Activated CD4-positive, CD25-positive, alpha-beta regulatory T cell treated with anti-CD3 and anti-CD28 coated beads, Interleukin-2, amount 50 U/mL, for 72 hours (primary cell): ENCODE results near the gene POLR2C.
"Not testable (repeated sequence)": the region's sequence is repeated elsewhere in the genome, so short reads cannot be mapped to it uniquely, and the experiment has no call there.

Source experiments
- DNase-seq: peaks from one replicate; pipeline ENCODE4 v3.0.0; 2021

Gene POLR2C

DNA sequence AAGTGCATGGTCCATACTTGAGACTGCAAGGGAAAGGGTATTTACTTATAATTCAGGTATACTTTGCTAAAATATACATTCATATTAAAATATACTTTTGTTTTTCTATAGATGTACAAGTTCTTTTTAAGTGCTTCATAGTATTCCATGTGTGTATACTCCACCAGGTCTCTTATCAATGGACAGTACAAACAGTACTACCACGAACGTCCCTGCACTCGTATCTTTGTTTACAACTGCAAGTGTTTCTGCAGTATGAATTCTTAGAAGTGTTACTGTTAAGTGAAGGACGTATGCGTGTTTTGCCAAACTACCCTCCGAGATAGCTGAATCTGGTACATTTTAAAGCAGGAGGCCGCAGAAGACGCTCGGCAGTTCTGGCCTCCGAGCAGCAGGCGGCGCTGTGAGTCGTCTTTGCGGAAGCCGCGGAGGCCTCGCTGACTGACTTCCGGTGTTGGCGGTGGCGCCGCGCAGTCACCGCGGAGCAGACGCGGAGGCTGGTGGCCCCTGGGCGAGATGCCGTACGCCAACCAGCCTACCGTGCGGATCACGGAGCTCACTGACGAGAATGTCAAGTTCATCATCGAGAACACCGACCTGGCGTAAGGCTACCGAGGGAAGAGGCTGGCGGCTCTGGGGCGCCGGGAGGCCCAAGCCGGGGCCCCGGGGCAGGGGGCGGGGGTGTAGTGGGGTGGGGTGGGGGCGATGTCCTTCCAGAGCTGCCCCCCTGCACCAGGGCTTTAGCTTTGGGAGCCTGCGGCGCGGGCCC is at the start of gene POLR2C:
TSS of gene POLR2C (plus strand) at position 471 of the 769 bp plus-strand sequence. CDS start at position 517, 46 bp downstream.
- peak; percentile 96 for DNase-seq

DNA sequence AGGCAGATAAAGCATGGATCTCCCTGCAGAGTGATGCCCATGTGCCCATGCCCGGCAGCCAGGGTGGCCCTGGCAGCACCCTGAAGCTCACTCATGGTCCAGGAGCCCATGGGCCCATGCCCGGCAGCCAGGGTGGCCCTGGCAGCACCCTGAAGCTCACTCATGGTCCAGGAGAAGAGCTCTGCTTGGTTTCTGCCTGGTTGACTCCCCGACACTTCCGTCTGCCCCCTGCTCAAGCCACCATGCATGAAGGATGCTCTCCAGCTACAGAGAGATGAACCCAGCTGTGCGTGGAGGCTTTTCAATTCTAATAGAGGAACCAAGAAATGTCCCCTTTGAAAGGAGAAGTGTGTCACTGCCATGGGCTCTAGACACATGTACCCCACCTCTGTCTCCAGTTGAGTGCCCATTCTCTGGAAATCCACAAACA is 49.2 kb upstream of the POLR2C start:
- DNase-seq = no peak

GRCh38 chr16:57413733-57414132 is 48.7 kb upstream of the POLR2C start:
- no peak for DNase-seq

- no peak for DNase-seq
These were observed 46.4 kb upstream of the POLR2C start for GRCh38 chr16:57416084-57416483.

DNA sequence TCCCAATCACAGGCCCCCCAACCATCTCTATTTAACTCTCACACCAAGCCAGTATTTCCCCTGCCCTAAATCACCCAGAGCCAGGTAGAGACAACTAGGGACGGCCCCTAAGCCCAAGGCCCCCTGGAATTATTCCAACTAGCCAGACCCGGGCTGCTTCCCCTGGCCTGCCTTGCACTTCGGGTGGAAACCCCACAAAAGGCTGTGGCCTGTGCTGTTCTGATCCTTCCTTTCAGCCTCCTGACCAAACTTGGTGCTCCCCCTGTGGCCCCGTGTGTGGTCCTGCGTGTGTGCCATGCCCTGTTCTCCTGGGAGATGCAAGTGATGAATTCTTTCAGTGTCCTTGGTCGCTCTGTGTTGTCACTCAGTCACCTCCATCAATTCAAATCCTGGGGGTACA is 43.0 kb upstream of the POLR2C start:
- DNase-seq = no peak

- DNase-seq = no peak
These were observed 40.2 kb upstream of the POLR2C start for GRCh38 chr16:57422026-57422944.

- no peak for DNase-seq
These were observed 39.3 kb upstream of the POLR2C start for GRCh38 chr16:57423152-57423551.

- no peak for DNase-seq
These were observed 37.9 kb upstream of the POLR2C start for GRCh38 chr16:57424583-57424982.

GRCh38 chr16:57426356-57426755 is 36.1 kb upstream of the POLR2C start:
- DNase-seq = no peak

GRCh38 chr16:57427307-57427706 is 35.2 kb upstream of the POLR2C start:
- no peak for DNase-seq

- no peak for DNase-seq
These were observed 34.7 kb upstream of the POLR2C start for GRCh38 chr16:57427824-57428223.

DNA sequence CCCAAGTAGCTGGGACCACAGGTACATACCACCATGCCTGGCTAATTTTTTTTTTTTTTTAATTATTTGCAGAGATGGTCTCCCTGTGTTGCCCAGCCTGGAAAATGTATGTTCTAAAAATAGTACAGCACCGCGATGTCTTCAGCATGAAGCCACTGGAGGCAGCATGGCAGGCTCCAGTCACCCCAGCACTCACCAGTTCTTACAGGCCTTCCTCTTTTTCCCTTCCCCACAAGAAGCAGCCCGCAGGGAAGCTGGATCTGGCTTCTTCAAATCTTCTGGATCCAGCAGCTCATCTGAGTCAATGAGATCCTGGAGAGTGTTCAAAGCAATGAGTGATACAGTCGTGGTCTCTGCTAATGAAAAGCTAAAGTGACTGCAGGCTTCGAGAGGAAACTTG is 31.5 kb upstream of the POLR2C start:
- DNase-seq = no peak

DNA sequence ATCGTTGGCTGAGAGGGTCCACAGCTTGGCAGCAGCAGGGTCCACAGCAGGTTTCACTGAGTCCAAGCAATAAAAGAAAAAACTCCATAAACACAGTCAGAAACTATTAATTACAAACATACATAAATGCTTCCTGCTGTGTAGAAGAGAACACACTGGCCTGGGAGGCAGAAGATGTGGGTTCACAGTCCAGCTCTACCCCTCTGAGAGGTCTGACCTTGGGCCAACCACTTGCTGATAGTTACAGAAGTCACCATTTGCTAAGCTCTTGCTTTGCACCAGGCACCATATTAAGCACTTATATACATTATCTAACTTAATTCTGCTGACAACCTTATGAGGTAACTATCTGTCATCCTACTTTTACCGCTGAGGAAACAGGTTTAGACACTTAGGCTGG is 30.0 kb upstream of the POLR2C start:
- no peak for DNase-seq

DNA sequence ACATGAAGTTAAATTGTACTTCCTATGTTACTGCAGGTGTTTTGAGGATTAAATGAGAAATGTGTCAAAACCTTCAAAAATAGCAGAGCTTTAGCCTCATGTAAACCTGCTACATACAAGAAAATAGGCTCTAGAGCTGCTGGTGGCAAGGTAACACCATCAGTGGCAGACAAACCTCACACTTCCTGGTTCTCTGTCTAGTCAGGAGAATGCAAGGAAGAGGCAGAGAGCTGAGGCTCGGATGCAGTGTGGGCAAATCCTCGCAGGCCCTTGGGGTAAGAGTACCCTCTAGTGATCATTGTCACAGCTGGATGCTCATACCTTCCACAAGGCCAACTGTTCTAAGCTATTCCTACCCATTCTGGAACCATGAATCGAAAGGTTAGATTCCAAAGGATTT is 29.5 kb upstream of the POLR2C start:
- no peak for DNase-seq

DNA sequence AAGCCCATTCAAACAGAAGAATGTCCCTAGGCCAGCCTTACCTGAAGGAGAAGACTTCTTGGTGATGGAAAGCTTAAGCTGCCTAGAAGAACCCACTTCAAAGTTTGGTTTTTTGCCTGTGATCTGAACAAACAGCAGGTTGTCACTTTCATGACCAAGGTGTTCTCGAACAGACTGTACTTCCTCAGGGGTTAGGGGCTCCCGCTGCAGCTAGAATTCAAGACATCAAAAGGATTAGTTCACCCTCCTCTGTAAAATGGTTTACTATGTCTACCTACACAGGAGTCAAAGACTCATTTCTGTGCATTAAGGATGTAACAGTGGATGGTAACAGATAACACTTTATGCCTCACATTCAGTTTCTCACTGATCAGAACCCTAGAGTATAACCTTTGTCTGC is 28.5 kb upstream of the POLR2C start:
- DNase-seq = no peak

GRCh38 chr16:57435838-57436237 is 26.6 kb upstream of the POLR2C start:
- DNase-seq = no peak

DNA sequence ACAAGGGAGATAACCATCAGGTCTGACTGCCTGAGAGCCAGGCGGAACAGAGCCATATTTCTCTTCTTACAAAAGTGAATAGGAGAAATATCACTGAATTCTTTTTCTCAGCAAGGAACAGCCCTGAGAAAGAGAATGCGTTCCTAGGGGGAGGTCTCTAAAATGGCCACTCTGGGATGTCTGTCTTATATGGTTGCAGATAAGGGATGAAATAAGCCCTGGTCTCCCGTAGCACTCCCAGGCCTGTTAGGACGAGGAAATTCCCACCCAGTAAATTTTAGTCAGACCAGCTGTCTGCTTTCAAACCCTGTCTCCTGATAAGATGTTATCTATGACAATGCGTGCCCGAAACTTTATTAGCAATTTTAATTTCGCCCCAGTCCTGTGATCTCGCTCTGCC is 22.5 kb upstream of the POLR2C start:
- DNase-seq = not testable (repeated sequence)

DNA sequence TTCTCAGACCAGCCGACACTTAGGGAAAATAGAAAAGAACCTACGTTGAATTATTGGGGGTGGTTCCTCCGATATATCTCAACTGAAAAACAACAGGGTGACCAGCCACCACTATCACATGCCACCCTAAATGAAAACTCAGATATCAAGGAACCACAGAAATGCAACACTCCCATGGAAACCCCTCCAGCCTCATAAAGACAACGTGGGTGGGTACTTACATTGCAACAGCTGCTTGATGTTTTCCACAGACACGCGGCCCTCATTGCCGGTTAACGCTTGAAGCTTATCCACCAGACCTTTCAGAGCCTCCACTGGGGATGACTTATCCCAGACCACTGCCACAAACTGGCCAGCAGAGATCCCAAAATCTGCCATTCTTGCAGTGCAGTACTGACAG is 21.9 kb upstream of the POLR2C start:
- DNase-seq = not testable (repeated sequence)

GRCh38 chr16:57444711-57445110 is 17.8 kb upstream of the POLR2C start:
- DNase-seq = no peak

DNA sequence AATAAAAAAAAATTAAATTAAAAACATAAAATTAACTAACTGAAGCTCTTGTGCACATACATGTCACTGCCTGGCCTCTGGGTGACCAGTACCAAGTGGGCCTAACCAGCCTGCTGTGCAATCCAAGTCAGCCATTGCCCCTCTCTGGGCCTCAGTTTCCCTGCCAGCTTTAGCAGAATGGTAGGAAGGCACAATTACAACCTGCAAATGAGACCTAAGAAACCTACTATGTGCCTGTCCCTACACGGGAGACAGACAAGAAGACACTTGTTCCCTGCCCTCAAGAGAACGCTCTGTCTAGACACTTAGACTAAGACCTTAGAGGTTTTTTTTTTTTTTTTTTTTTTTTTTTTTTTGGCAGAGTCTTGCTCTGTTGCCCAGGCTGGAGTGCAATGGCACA is 17.0 kb upstream of the POLR2C start:
- DNase-seq = no peak

- no peak for DNase-seq
These were observed 15.8 kb upstream of the POLR2C start for GRCh38 chr16:57446531-57447185.

DNA sequence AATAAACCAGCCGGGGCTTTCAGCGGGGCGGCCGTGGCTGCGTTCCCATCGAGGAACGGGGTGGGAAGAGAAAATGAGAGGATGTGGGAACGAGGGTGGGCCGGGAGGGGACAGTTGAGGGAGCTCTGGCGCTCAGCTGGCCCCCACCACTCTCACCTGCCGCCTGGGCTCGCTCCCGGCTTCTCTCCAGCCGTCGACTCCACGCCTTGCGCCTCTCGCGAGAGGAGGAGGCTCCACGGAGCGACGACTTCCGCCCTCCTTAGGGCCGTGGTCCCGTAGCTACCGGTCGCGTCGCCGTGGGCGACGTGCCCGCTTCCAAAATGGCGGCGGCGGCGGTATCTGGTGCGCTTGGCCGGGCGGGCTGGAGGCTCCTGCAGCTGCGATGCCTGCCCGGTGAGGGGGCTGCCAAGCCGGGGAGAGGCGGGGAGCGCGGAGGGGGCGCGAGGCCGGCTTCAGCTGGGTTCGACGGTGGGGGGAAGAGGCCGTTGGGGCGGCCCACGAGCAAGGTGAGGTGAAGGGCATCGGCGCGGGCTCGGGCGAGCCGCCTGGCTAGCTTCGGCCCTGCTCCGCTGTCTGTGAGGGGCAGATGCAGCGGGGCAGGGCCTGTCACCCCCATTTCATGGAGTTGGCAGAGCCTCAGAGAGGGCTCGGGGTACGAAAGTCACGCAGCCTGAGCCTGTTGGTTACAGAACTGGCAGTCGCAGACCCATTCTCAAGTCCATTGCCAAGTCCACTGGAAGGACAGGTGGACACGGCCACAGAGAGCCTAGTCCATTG is 15.1 kb upstream of the POLR2C start, which contains the start of the genes CIAPIN1 and COQ9:
TSS of gene CIAPIN1 (minus strand) at position 200 of the 777 bp plus-strand sequence. CDS start 6,457 bp downstream, outside the sequence.
TSS of gene COQ9 (plus strand) at position 294 of the 777 bp plus-strand sequence. CDS start at position 321, 27 bp downstream.
- DNase-seq = peak; percentile 90
